GM19238 (cell line): ENCODE measurements around the gene MINDY2.

Experiments
- DNase-seq: peaks from one replicate; pipeline ENCODE4 v3.0.0; 2011; ENCODE audit warnings: low spot score; ENCODE audit not compliant: insufficient read length

MINDY2 gene

GRCh38 chr15:58770857-58771620 lies at the start of gene MINDY2:
Gene MINDY2, plus strand, starts transcription at chr15:58771302. Its CDS starts 94 bp downstream, at chr15:58771396.
- peak; percentile 89 for DNase-seq

- peak; percentile 22 for DNase-seq
Observed at GRCh38 chr15:58724466-58724865, 46.6 kb upstream of the MINDY2 start.

- DNase-seq, result no peak
Observed at GRCh38 chr15:58726867-58727266, 44.2 kb upstream of the MINDY2 start.

- no peak for DNase-seq
Observed at GRCh38 chr15:58731756-58732535, 39.2 kb upstream of the MINDY2 start.

GRCh38 chr15:58732625-58733363 lies 38.3 kb upstream of the MINDY2 start:
- no peak for DNase-seq

GRCh38 chr15:58734859-58735258 lies 36.2 kb upstream of the MINDY2 start:
- no peak for DNase-seq

- DNase-seq, result no peak
Observed at GRCh38 chr15:58736018-58736643, 35.0 kb upstream of the MINDY2 start.

- no peak for DNase-seq
Observed at GRCh38 chr15:58737298-58737697, 33.8 kb upstream of the MINDY2 start.

- no peak for DNase-seq
Observed at GRCh38 chr15:58738046-58738707, 32.9 kb upstream of the MINDY2 start.

GRCh38 chr15:58740436-58740835 lies 30.7 kb upstream of the MINDY2 start:
- no peak for DNase-seq

- DNase-seq, result no peak
Observed at GRCh38 chr15:58741032-58741431, 30.1 kb upstream of the MINDY2 start.

GRCh38 chr15:58742022-58742813 lies 28.9 kb upstream of the MINDY2 start:
- no peak for DNase-seq

- no peak for DNase-seq
Observed at GRCh38 chr15:58742819-58743502, 28.1 kb upstream of the MINDY2 start.

GRCh38 chr15:58746174-58746573 lies 24.9 kb upstream of the MINDY2 start:
- DNase-seq, result no peak

- DNase-seq, result no peak
Observed at GRCh38 chr15:58748040-58748851, 22.9 kb upstream of the MINDY2 start.

- DNase-seq, result peak; percentile 27
Observed at GRCh38 chr15:58748852-58749531, 22.1 kb upstream of the MINDY2 start.

- DNase-seq, result peak; percentile 98
Observed at GRCh38 chr15:58749532-58750337, 21.4 kb upstream of the MINDY2 start, which contains the start of gene ADAM10. Gene ADAM10, minus strand, starts transcription at chr15:58749707. Its CDS starts 173 bp downstream, at chr15:58749534.
